ENCODE data around the gene EML4.
"Not testable (repeated sequence)": the region's sequence is repeated elsewhere in the genome, so short reads cannot be mapped to it uniquely, and the experiment has no call there.

DNA sequence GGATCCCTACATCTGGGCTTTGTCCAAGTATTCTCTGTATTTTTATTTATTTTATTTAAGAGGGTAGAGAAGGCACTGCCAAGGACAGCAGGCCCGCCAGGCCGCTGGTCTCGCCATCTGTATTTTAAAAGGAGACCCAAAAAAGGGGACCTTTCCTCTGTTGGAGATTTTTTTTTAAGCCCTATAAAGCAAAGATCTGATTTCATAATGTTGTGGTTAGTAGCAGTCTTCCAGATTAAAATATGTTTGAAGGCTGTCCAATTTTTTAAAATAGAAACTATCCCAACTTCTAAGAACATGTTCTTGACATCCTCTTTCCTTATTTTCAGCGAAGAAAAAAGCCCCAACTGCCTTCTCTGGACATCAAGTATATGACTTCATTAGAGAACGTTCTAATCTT lies 102.1 kb downstream of the EML4 start:
- TF ChIP-seq SMC3 (IDR thresholded peaks at IDR 0.05; ENCODE audit: low read depth, low read length); RFX5 (IDR thresholded peaks at IDR 0.05; ENCODE audit: low read length); JUND (IDR thresholded peaks at IDR 0.05); EP300 (IDR thresholded peaks at IDR 0.05; ENCODE audit: borderline replicate concordance in 1 of 2, low read depth in 1 of 2, low read length in 1 of 2); GABPA (IDR thresholded peaks at IDR 0.05; ENCODE audit: low read depth); TAF1 (IDR thresholded peaks at IDR 0.05; ENCODE audit: borderline replicate concordance, low read depth, low read length); NRF1 (IDR thresholded peaks at IDR 0.05; ENCODE audit: low read depth, low read length); SIN3A (IDR thresholded peaks at IDR 0.05; ENCODE audit: borderline replicate concordance, low read depth, low read length); FOXM1 (IDR thresholded peaks at IDR 0.05; ENCODE audit: low read depth); ELF1 (IDR thresholded peaks at IDR 0.05); FOXJ3 (CRISPR knock-in tag; IDR thresholded peaks at IDR 0.05): not testable (repeated sequence)
- TF ChIP-seq, protein P1, sequence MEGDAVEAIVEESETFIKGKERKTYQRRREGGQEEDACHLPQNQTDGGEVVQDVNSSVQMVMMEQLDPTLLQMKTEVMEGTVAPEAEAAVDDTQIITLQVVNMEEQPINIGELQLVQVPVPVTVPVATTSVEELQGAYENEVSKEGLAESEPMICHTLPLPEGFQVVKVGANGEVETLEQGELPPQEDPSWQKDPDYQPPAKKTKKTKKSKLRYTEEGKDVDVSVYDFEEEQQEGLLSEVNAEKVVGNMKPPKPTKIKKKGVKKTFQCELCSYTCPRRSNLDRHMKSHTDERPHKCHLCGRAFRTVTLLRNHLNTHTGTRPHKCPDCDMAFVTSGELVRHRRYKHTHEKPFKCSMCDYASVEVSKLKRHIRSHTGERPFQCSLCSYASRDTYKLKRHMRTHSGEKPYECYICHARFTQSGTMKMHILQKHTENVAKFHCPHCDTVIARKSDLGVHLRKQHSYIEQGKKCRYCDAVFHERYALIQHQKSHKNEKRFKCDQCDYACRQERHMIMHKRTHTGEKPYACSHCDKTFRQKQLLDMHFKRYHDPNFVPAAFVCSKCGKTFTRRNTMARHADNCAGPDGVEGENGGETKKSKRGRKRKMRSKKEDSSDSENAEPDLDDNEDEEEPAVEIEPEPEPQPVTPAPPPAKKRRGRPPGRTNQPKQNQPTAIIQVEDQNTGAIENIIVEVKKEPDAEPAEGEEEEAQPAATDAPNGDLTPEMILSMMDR (IDR thresholded peaks at IDR 0.05), result not testable (repeated sequence)
- TF ChIP-seq, protein P2, sequence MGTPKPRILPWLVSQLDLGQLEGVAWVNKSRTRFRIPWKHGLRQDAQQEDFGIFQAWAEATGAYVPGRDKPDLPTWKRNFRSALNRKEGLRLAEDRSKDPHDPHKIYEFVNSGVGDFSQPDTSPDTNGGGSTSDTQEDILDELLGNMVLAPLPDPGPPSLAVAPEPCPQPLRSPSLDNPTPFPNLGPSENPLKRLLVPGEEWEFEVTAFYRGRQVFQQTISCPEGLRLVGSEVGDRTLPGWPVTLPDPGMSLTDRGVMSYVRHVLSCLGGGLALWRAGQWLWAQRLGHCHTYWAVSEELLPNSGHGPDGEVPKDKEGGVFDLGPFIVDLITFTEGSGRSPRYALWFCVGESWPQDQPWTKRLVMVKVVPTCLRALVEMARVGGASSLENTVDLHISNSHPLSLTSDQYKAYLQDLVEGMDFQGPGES (IDR thresholded peaks at IDR 0.05; ENCODE audit: low read depth, low read length), result not testable (repeated sequence)
- TF ChIP-seq, protein P3, sequence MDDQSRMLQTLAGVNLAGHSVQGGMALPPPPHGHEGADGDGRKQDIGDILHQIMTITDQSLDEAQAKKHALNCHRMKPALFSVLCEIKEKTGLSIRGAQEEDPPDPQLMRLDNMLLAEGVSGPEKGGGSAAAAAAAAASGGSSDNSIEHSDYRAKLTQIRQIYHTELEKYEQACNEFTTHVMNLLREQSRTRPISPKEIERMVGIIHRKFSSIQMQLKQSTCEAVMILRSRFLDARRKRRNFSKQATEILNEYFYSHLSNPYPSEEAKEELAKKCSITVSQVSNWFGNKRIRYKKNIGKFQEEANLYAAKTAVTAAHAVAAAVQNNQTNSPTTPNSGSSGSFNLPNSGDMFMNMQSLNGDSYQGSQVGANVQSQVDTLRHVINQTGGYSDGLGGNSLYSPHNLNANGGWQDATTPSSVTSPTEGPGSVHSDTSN (IDR thresholded peaks at IDR 0.05), result not testable (repeated sequence)

Measured in SK-N-SH (cell line).